ENCODE results near the gene SPECC1.
"Not testable (repeated sequence)": the region's sequence is repeated elsewhere in the genome, so short reads cannot be mapped to it uniquely, and the experiment has no call there.

Gene SPECC1

DNA sequence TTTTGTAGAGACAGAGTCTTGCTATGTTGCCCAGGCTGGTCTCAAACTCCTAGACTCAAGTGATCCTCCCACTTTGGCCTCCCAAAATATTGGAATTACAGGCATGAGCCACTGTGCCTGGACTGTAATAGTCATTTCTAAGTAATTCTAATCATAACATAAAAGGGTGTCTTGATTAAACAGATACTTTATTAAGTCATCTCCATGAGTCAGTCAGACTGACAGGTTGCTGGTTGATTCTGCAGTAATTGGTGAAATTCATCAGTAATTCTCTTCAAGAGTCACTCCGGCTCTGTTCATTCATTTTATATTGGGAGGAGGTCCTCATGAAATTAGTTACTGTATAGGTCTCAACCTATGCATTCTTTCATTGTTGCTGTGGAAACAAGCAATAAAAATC is 85.6 kb downstream of the SPECC1 start:
- DNase-seq (ENCODE audit: low read depth in 2 of 2): no peak

DNA sequence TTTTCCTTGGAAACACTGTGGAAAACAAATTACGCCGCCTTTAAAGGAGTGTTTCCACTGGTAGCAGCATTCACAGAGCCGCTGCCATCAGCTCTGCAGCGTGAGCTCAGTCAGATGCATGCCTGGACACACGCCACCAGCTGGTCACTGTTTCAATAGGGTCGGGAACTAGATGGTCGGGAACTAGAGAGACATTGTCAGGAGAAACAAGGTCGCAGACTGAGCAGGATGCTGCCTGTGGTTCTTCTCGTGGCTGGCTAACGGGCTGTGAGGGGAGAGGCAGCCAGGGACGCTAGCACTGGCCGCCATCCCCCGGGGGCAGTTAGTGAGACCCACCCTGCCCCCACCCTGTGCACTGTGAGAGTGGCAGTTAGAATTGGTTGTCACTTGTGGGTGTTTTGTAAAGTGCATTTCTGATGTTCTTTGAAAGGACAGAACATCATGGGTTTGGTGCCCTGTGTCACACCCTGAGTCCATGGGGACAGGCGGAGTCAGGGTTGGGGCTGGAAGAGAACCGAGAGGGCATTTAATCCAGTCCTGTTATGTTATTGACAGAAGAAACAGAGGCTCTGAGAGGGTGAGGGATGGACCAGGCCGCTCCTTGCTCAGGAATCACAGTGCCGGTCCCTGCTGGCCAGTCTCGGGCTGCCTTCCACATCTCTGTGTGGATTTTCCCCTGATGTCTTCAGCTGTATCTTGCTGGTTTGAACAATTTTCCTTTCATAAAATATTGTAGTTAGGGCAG is 86.3 kb downstream of the SPECC1 start:
- no peak for DNase-seq (ENCODE audit: low read depth in 2 of 2)

DNA sequence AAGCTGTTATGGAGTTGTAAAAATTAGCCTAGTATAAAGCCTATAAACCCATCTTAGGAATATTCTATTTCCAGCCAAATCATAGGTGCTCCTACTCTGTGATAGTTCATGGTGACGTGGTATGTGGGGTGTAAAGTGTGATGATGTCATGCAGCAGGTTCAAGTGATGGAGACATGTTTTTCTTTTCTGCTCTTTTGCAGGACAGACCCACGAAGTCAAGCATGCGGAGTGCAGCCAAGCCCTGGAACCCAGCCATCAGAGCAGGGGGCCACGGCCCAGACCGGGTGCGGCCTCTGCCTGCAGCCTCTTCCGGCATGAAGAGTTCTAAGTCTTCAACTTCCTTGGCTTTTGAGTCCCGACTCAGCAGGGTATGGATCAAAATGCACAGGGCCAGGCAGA is 87.3 kb downstream of the SPECC1 start:
- no peak for DNase-seq (ENCODE audit: low read depth in 2 of 2)

DNA sequence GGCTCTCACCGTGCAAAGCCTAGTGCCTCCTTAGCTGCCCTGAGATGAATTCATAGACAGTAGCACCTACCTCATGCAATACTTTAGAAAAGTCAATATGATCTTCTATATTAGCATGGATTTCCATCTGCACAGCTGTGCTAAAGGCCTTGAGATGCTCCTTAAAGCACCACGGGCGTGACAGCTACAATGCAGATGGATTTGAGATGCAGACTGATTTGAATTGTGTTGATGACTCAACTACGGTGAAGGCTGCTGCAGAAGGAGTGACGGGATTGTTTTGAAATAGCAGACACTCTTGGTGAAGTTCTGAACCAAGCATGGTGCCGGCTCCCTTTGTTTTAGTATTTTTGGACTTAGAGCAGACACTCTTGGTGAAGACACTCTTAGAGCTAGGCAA is 88.2 kb downstream of the SPECC1 start:
- no peak for DNase-seq (ENCODE audit: low read depth in 2 of 2)

DNA sequence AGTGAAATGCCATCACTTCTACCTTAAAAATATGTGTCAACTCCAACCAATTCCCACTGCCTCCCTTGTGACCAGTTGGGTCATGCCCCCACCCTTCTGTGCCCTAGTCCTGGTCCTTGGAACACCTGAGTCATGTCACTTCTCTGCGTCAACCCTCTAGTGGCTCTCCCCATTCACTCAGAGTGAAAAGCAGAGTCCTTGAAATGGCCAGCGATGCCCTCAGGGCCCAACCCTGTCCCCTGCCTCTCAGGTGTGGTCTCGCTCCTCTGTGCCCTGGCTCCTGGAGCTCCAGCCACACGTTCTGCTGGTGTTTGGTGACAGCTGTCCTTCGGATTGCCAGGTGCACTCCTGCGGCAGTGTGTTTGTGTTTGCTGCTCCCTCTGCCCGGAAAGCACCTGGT is 89.2 kb downstream of the SPECC1 start:
- DNase-seq (ENCODE audit: low read depth in 2 of 2): no peak

DNA sequence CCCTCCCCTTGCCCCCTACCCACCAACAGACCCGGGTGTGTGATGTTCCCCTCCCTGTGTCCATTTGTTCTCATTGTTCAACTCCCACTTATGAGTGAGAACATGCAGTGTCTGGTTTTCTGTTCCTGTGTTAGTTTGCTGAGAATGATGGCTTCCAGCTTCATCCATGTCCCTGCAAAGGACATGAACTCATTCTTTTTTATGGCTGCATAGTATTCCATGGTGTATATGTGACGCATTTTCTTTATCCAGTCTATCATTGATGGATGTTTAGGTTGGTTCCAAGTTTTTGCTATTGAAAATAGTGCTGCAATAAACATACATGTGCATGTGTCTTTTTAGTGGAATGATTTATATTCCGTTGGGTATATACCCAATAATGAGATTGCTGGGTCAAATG is 91.6 kb downstream of the SPECC1 start:
- not testable (repeated sequence) for DNase-seq (ENCODE audit: low read depth in 2 of 2)

- no peak for DNase-seq (ENCODE audit: low read depth in 2 of 2)
Measured at GRCh38 chr17:20103454-20104446, 94.6 kb downstream of the SPECC1 start.

DNA sequence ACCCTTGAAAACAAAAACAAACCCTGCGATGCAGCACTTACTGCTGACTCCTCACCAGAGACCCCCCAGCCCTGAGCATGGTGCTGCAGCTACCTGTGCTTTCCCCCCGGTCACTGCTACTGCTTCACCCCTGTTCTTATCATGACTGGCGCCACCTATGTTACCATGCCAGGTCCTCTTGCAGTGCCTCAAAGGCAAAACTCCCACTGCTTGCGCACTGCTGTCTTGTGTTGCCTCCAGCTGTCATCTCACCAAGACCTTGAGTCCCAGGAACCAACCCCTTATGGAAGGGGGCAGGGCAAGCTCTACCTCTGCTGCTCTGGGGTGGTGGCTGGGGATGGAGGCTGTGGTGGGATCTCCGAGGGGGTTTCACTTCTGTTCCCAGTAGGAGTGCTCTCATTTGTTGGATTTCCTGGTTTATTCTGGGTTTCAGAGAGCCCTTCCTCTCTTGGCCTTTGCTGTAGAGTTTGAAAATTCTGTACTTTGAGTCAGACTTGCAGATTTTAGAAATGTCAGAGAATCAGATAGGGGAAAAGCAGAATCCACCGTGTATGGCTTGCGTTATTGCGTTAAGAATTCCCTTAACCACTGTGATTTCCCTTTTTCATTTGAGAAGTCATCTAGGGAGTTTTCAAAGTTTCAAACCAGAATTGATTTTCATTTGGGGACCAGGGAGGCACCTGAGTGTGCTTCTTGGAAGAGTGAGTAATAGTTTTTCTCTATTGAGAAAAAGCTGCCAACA is 96.6 kb downstream of the SPECC1 start:
- DNase-seq (ENCODE audit: low read depth in 2 of 2): no peak

DNA sequence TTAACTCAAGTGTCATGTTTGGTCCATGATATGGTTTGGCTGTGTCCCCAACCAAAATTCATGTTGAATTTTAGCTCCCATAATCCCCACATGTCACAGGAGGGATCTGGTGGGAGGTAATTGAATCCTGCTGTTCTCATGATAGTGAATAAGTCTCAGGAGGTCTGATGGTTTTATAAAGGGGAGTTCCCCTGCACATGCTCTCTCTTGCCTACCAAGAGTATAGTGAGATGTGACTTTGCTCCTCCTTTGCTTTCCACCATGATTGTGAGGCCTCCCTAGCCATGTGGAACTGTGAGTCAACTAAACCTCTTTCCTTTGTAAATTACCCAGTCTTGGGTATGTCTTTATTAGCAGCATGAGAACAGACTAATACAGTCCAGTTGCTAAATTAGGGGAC is 97.3 kb downstream of the SPECC1 start:
- not testable (repeated sequence) for DNase-seq (ENCODE audit: low read depth in 2 of 2)

DNA sequence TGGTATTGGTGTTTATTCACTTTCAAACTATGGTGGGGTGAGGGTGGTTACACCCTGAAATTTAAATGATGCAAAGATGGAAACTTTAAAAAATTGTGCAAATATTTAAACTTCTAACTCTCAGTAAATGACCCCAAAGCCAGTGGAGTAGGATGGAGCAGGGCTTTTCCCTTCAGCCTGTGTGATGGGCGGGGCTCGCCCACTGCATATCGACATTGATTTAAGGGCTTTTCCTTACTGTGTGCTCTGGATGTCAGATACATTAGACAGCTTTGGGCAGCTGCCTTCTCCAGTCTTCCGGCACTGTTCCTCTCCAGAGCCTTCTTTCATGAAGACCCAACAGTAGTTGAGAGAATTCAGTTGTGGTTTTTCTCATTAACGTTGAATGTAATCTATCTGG is 99.9 kb downstream of the SPECC1 start:
- DNase-seq (ENCODE audit: low read depth in 2 of 2): no peak

DNA sequence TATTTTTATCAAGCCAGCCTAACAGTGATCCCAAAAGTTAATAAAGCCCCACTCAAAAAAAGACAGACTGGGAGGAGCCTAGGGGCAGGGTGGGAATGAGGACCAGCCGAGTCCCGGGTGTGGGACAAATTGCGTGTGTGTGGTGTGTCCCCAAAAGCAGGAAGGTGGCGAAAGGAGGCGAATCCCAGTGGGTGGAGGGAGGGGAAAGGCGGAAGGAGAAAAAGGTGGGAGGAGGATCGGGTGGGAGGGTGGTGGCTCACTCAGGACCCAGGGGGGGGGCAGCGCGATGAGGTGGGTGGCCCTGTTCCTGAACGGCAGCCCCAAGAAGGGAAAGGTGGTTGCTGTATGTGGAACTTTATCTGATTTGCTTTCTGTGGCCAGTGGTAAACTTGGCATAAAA is 102.4 kb downstream of the SPECC1 start:
- no peak for DNase-seq (ENCODE audit: low read depth in 2 of 2)

- no peak for DNase-seq (ENCODE audit: low read depth in 2 of 2)
Measured at GRCh38 chr17:20114466-20114865, 105.3 kb downstream of the SPECC1 start.

- DNase-seq (ENCODE audit: low read depth in 2 of 2): peak; percentile 4 to 24
Measured at GRCh38 chr17:20116683-20117309, 107.6 kb downstream of the SPECC1 start.

DNA sequence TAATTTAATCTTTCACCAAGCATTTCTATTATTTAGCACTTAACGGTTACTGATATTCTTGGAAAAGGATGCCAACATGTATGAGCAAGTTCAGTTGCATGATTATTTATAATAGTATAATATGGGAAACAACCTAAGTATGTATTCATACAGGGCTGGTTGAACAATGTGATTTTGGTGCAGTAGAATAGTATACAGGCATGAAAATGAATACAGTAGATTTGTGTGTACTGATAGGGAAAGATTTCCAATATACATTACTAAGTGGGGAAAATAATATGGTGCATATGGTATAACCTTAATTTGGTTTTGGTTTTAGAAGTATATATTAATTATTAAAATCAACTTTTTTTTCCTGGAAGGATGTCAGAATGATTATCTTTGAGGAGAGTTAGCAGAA is 109.1 kb downstream of the SPECC1 start:
- DNase-seq (ENCODE audit: low read depth in 2 of 2): no peak

GRCh38 chr17:20120836-20121235 is 111.7 kb downstream of the SPECC1 start:
- no peak for DNase-seq (ENCODE audit: low read depth in 2 of 2)

- peak; percentile 42 to 52 for DNase-seq (ENCODE audit: low read depth in 2 of 2)
Measured at GRCh38 chr17:20121359-20122253, 112.4 kb downstream of the SPECC1 start.

- no peak for DNase-seq (ENCODE audit: low read depth in 2 of 2)
Measured at GRCh38 chr17:20122254-20122879, 113.2 kb downstream of the SPECC1 start.

- DNase-seq (ENCODE audit: low read depth in 2 of 2): no peak
Measured at GRCh38 chr17:20123209-20123608, 114.0 kb downstream of the SPECC1 start.

- no peak for DNase-seq (ENCODE audit: low read depth in 2 of 2)
Measured at GRCh38 chr17:20125724-20126123, 116.6 kb downstream of the SPECC1 start.

GRCh38 chr17:20127360-20128035 is 118.3 kb downstream of the SPECC1 start:
- no peak for DNase-seq (ENCODE audit: low read depth in 2 of 2)
